Measurements from ENCODE around the gene AGRP. TPM values are rescaled to one million over a fixed set of nuclear protein-coding genes. Genes with fewer than 3 reads are reported as not detected.
"Not testable (repeated sequence)": the region's sequence is repeated elsewhere in the genome, so short reads cannot be mapped to it uniquely, and the experiment has no call there.

The AGRP gene
- total and polyA plus RNA-seq, 7 donors, result not detected

- WGBS, 2 donors, result 53 to 60% methylated on average over 11 of the region's 11 CpGs
- no peaks in the 10 kb centered on the region for H3K27me3 ChIP-seq
- no peaks in the 10 kb centered on the region for H3K36me3 ChIP-seq
- TF ChIP-seq POLR2A (IDR thresholded peaks at IDR 0.05), result no peak
- TF ChIP-seq CTCF (IDR thresholded peaks at IDR 0.05), result no peak
- TF ChIP-seq POLR2AphosphoS5 (IDR thresholded peaks at IDR 0.05), result no peak
- no peak for TF ChIP-seq EP300 (IDR thresholded peaks at IDR 0.05)
- intact Hi-C loops (cut with DNase I), result no loop called here
- DNase-seq, result no peak
- no peak overlapping the region for H3K4me3 ChIP-seq
- no peaks in the 10 kb centered on the region for H3K9me3 ChIP-seq
- peaks cover 0 to 21% (median 13%) of the 10 kb centered on the region in 4 donors for H3K4me1 ChIP-seq
- H3K27ac ChIP-seq, result no peak overlapping the region
Measured at GRCh38 chr16:67517661-67518423, 34.5 kb upstream of the AGRP start.

- TF ChIP-seq CTCF (IDR thresholded peaks at IDR 0.05) (no peak), POLR2A (IDR thresholded peaks at IDR 0.05) (no peak), POLR2AphosphoS5 (IDR thresholded peaks at IDR 0.05) (no peak), EP300 (IDR thresholded peaks at IDR 0.05) (no peak)
- no peak for DNase-seq
- intact Hi-C loops (cut with DNase I), result no loop called here
- WGBS, 2 donors, result 69 to 86% methylated on average over 3 of the region's 3 CpGs
- Histone ChIP-seq H3K27ac (peak overlapping the region in 2 of 4 donors; percentile 43 to 66), H3K9me3 (no peaks in the 10 kb centered on the region), H3K4me1 (peaks cover 0 to 21% (median 13%) of the 10 kb centered on the region in 4 donors), H3K36me3 (no peaks in the 10 kb centered on the region), H3K27me3 (no peaks in the 10 kb centered on the region), H3K4me3 (no peak overlapping the region)
Measured at GRCh38 chr16:67517155-67517445, 33.8 kb upstream of the AGRP start.

GRCh38 chr16:67516296-67517154, 33.2 kb upstream of the AGRP start:
- 87 to 91% methylated on average over 12 of the region's 12 CpGs for WGBS, 2 donors
- Histone ChIP-seq H3K36me3 (no peaks in the 10 kb centered on the region), H3K27me3 (no peaks in the 10 kb centered on the region), H3K9me3 (no peaks in the 10 kb centered on the region), H3K4me1 (peaks cover 0 to 17% (median 9%) of the 10 kb centered on the region in 4 donors), H3K27ac (peak overlapping the region in 3 of 4 donors; percentile 11 to 66 (median 43)), H3K4me3 (no peak overlapping the region)
- no peak for TF ChIP-seq POLR2AphosphoS5 (IDR thresholded peaks at IDR 0.05)
- TF ChIP-seq CTCF (IDR thresholded peaks at IDR 0.05), result no peak
- TF ChIP-seq POLR2A (IDR thresholded peaks at IDR 0.05), result no peak
- no peak for TF ChIP-seq EP300 (IDR thresholded peaks at IDR 0.05)
- intact Hi-C loops (cut with DNase I), result no loop called here
- DNase-seq, result no peak

- Histone ChIP-seq H3K4me3 (no peak overlapping the region), H3K27ac (no peak overlapping the region), H3K4me1 (peaks cover 0 to 13% (median 8%) of the 10 kb centered on the region in 4 donors), H3K36me3 (no peaks in the 10 kb centered on the region), H3K9me3 (no peaks in the 10 kb centered on the region), H3K27me3 (no peaks in the 10 kb centered on the region)
- DNase-seq, result peak; percentile 90
- WGBS, 2 donors, result 9 to 11% methylated on average over 8 of the region's 8 CpGs
- TF ChIP-seq EP300 (IDR thresholded peaks at IDR 0.05) (no peak), CTCF (IDR thresholded peaks at IDR 0.05) (peak; percentile 15 to 68 (median 30)), POLR2AphosphoS5 (IDR thresholded peaks at IDR 0.05) (peak in 1 of 4 donors; percentile 28), POLR2A (IDR thresholded peaks at IDR 0.05) (no peak)
- intact Hi-C loops (cut with DNase I), result loop anchor here (1.0 kb wide), 1 partner anchor 20 kb away; no protein-coding TSS in a partner anchor
Measured at GRCh38 chr16:67514382-67514828, 31.1 kb upstream of the AGRP start.

GRCh38 chr16:67513892-67514291, 30.5 kb upstream of the AGRP start:
- 88 to 97% methylated on average over 1 of the region's 1 CpG for WGBS, 2 donors
- H3K4me3 ChIP-seq, result not testable (repeated sequence)
- intact Hi-C loops (cut with DNase I), result loop anchor here (1.0 kb wide), 1 partner anchor 20 kb away; no protein-coding TSS in a partner anchor

More at GRCh38 chr16:67513892-67514291, 30.5 kb upstream of the AGRP start:
- not testable (repeated sequence) for H3K9me3 ChIP-seq, H3K27ac ChIP-seq, DNase-seq, H3K36me3 ChIP-seq, H3K27me3 ChIP-seq
- H3K4me1 ChIP-seq, result peaks cover 0 to 13% (median 8%) of the 10 kb centered on the region in 4 donors

All from sigmoid colon (tissue), 7 donors.